GM23338 (cell line): Measurements from ENCODE around the gene USP37. TPM values are rescaled to one million over a fixed set of nuclear protein-coding genes. Genes with fewer than 3 reads are reported as not detected.

ENCODE experiments used
- ATAC-seq: fragments of 200-7000 bp; cut with Tn5 transposase; 3 replicates; pipeline ENCODE4 v1.9.1; 2020
- DNase-seq: peaks from one replicate; pipeline ENCODE4 v3.0.0-alpha.2; 2015; ENCODE audit warnings: low spot score
- H2AFZ ChIP-seq: fragments of 200-600 bp; sonication (generic); 2 replicates; pipeline ENCODE4 v1.8.0; 2016; ENCODE audit warnings: antibody characterized with exemption, mild to moderate bottlenecking, moderate library complexity
- H3F3A ChIP-seq: fragments of 200-600 bp; sonication (generic); replicated peaks from 2 replicates; pipeline ENCODE4 v1.8.0; 2017; ENCODE audit warnings: antibody characterized with exemption, mixed run types, low read depth
- H3K27ac ChIP-seq: fragments of 200-600 bp; sonication (generic); 2 replicates; pipeline ENCODE4 v1.6.1; 2016; ENCODE audit warnings: low read depth
- H3K27me3 ChIP-seq: fragments of 200-600 bp; sonication (generic); 2 replicates; pipeline ENCODE4 v1.8.0; 2016; ENCODE audit warnings: mild to moderate bottlenecking, mixed run types, moderate library complexity; ENCODE audit not compliant: insufficient read depth
- H3K36me3 ChIP-seq: fragments of 200-600 bp; sonication (generic); 2 replicates; pipeline ENCODE4 v1.8.0; 2016; ENCODE audit warnings: mild to moderate bottlenecking; ENCODE audit not compliant: insufficient read depth
- H3K4me1 ChIP-seq: fragments of 200-600 bp; sonication (generic); 2 replicates; pipeline ENCODE4 v1.8.0; 2016; ENCODE audit warnings: mild to moderate bottlenecking, moderate library complexity; ENCODE audit not compliant: insufficient read depth
- H3K4me2 ChIP-seq: fragments of 200-600 bp; sonication (generic); 2 replicates; pipeline ENCODE4 v1.7.1; 2017; ENCODE audit warnings: mixed run types
- H3K4me3 ChIP-seq: fragments of 200-600 bp; sonication (generic); 2 replicates; pipeline ENCODE4 v1.6.1; 2016; ENCODE audit warnings: mixed run types
- H3K79me2 ChIP-seq: fragments of 200-600 bp; sonication (generic); replicated peaks from 2 replicates; pipeline ENCODE4 v1.8.0; 2017; ENCODE audit warnings: mild to moderate bottlenecking; ENCODE audit not compliant: insufficient read depth
- H3K9me2 ChIP-seq: fragments of 200-600 bp; sonication (generic); 2 replicates; pipeline ENCODE4 v1.8.0; 2017; ENCODE audit not compliant: insufficient read depth
- H4K20me1 ChIP-seq: fragments of 200-600 bp; sonication (generic); replicated peaks from 2 replicates; pipeline ENCODE4 v1.8.0; 2017; ENCODE audit warnings: mild to moderate bottlenecking; ENCODE audit not compliant: insufficient read depth
- H3K27ac Mint-ChIP-seq: 2 replicates; pipeline ENCODE4 v1.8.0; 2020; ENCODE audit warnings: inconsistent platforms, mild to moderate bottlenecking, moderate library complexity, mixed read lengths
- H3K27me3 Mint-ChIP-seq: 3 replicates; pipeline ENCODE4 v1.8.0; 2022; ENCODE audit warnings: low read depth, mild to moderate bottlenecking, moderate library complexity, mixed read lengths, inconsistent platforms; ENCODE audit not compliant: insufficient read depth, poor library complexity
- H3K36me3 Mint-ChIP-seq: 3 replicates; pipeline ENCODE4 v1.8.0; 2021; ENCODE audit warnings: low read depth, mild to moderate bottlenecking, inconsistent platforms, moderate library complexity, mixed read lengths
- H3K4me1 Mint-ChIP-seq: 3 replicates; pipeline ENCODE4 v1.8.0; 2020; ENCODE audit warnings: mild to moderate bottlenecking, inconsistent platforms, mixed read lengths
- H3K4me3 Mint-ChIP-seq: 3 replicates; pipeline ENCODE4 v1.8.0; 2021; ENCODE audit warnings: moderate library complexity, mild to moderate bottlenecking, inconsistent platforms, mixed read lengths
- H3K9me3 Mint-ChIP-seq: 3 replicates; pipeline ENCODE4 v1.8.0; 2020; ENCODE audit warnings: moderate library complexity, mild to moderate bottlenecking, inconsistent platforms, mixed read lengths
- CREB1 ChIP-seq: fragments of 250-450 bp; sonication (Bioruptor Pico); IDR thresholded peaks from 2 replicates; pipeline ENCODE4 v1.5.0; 2020; ENCODE audit warnings: low read depth, mild to moderate bottlenecking, moderate library complexity
- ETS1 ChIP-seq: IDR thresholded peaks from 2 replicates; pipeline ENCODE4 v1.6.1; 2016; ENCODE audit warnings: antibody characterized with exemption
- JUNB ChIP-seq: IDR thresholded peaks from one replicate; pipeline ENCODE4 v1.6.1; 2016; ENCODE audit warnings: antibody characterized with exemption; ENCODE audit not compliant: unreplicated experiment
- NANOG ChIP-seq: IDR thresholded peaks from 2 replicates; pipeline ENCODE4 v1.6.1; 2016; ENCODE audit warnings: antibody characterized with exemption, borderline replicate concordance
- REST ChIP-seq: IDR thresholded peaks from one replicate; pipeline ENCODE4 v1.6.1; 2018; ENCODE audit warnings: antibody characterized with exemption; ENCODE audit not compliant: unreplicated experiment
- ZNF462 ChIP-seq: fragments of 250-450 bp; sonication (Bioruptor Pico); IDR thresholded peaks from 2 replicates; pipeline ENCODE4 v1.5.0; 2020; ENCODE audit warnings: mild to moderate bottlenecking, moderate library complexity
- polyA plus RNA-seq: library from polyadenylated mRNA; unstranded; fragments of >200 nt; fragmentation: Nextera tagmentation; extraction: Ambion mirVana; gene quantifications from 2 replicates; pipeline ENCODE4 v1.2.1, GENCODE V29; 2016
- total RNA-seq: library from RNA; depleted of rRNA; stranded (reverse); fragments of >200 nt; shearing (Covaris generic); gene quantifications from 2 replicates; pipeline ENCODE4 v1.2.3, GENCODE V29; 2014

The USP37 gene
- total and polyA plus RNA-seq, 2 experiments from 2014 or later, result 8.2 to 21.0 TPM

GRCh38 chr2:218607436-218608115 lies 39.4 kb upstream of the USP37 start, which contains the start of gene PLCD4:
Gene PLCD4, plus strand, starts transcription at chr2:218607899. Its CDS starts 7,841 bp downstream, at chr2:218615740.
- ATAC-seq, result peak; percentile 91
- Histone ChIP-seq H3F3A (0 out of 2 replicates have a peak, but pooled peaks cover 2% of the 10 kb centered on the region), H3K27me3 (no peaks in the 10 kb centered on the region), H3K4me2 (0 out of 2 replicates have a peak within 1 kb of the TSS, but pooled peaks have one; percentile 20), H4K20me1 (no peaks in the 10 kb centered on the region), H3K4me1 (0 out of 2 replicates have a peak, but pooled peaks cover 5% of the 10 kb centered on the region), H3K36me3 (no peaks in the 10 kb centered on the region), H3K27ac (no peak within 1 kb of the TSS), H3K4me3 (no peak within 1 kb of the TSS), H3K9me2 (0 out of 2 replicates have a peak, but pooled peaks cover 3% of the 10 kb centered on the region), H3K79me2 (no peaks in the 10 kb centered on the region), H2AFZ (peak within 1 kb of the TSS; percentile 98)
- Mint-ChIP-seq H3K27me3 (peaks cover 15% of the 10 kb centered on the region), H3K4me1 (peaks cover 6% of the 10 kb centered on the region), H3K36me3 (no peaks in the 10 kb centered on the region), H3K9me3 (no peaks in the 10 kb centered on the region), H3K27ac (no peak within 1 kb of the TSS), H3K4me3 (no peak within 1 kb of the TSS; the same call in 2 of the 3 replicates)
- DNase-seq, result peak; percentile 38
- no peak for TF ChIP-seq NANOG
- no peak for TF ChIP-seq JUNB
- TF ChIP-seq REST, result no peak
- TF ChIP-seq ETS1, result no peak
- no peak for TF ChIP-seq ZNF462 (CRISPR knock-in tag)
- no peak for TF ChIP-seq CREB1 (CRISPR knock-in tag)
